ENCODE data around the gene C1QTNF8.

GRCh38 chr16:1051446-1051845 lies 44.6 kb downstream of the C1QTNF8 start:
- TF ChIP-seq CTCF (IDR thresholded peaks at IDR 0.05) (no peak), REST (IDR thresholded peaks at IDR 0.05; ENCODE audit: insufficient read depth in 1 of 2, low read depth in 2 of 2, low read length in 1 of 2) (no peak), POLR2AphosphoS5 (IDR thresholded peaks at IDR 0.05; ENCODE audit: low read depth, low read length) (no peak), TCF7L2 (IDR thresholded peaks at IDR 0.05; ENCODE audit: low read depth, low read length) (no peak)
